GM12878 (cell line): ENCODE measurements around the gene NR2C2AP. TPM values are rescaled to one million over a fixed set of nuclear protein-coding genes. Genes with fewer than 3 reads are reported as not detected.

Source experiments
- ATAC-seq: fragments of 200-7000 bp; cut with Tn5 transposase; 3 replicates; pipeline ENCODE4 v1.9.1; 2020; ENCODE audit warnings: mild to moderate bottlenecking, moderate library complexity
- BruUV-seq: library from RNA; stranded (reverse); fragments of 400-500 nt; replicated peaks from 2 replicates; lab custom pipeline; 2021; lab: Mats Ljungman, UMichigan
- CTCF ChIA-PET: fragments of 300-600 bp; sonication (Branson Sonifier 250); formaldehyde crosslinking; extraction: SDS; loops from one replicate; lab custom pipeline; 2021; ENCODE audit warnings: inconsistent platforms; lab: Yijun Ruan, JAX
- POLR2A ChIA-PET: fragments of 350-600 bp; formaldehyde crosslinking; extraction: SDS; loops from one replicate; lab custom pipeline; 2021; ENCODE audit warnings: inconsistent platforms; lab: Charles Lee
- RAD21 ChIA-PET: fragments of 300-600 bp; sonication (Branson Sonifier 250); formaldehyde crosslinking; loops from one replicate; lab custom pipeline; 2023; ENCODE audit warnings: antibody characterized with exemption; ENCODE audit not compliant: unreplicated experiment; lab: Charles Lee
- SMC1A ChIA-PET: fragments of 300-600 bp; sonication (Branson Sonifier 250); formaldehyde crosslinking; loops from one replicate; lab custom pipeline; 2023; ENCODE audit not compliant: unreplicated experiment, uncharacterized antibody; lab: Charles Lee
- DNase-seq: peaks from one replicate; pipeline ENCODE4 v3.0.0-alpha.2; 2011; ENCODE audit warnings: low read depth, low spot score
- FAIRE-seq: peaks from 3 replicates; lab custom pipeline; 2011; peaks lifted over from hg19 to GRCh38; lab: Jason Lieb, UNC
- H2AFZ ChIP-seq: 2 replicates; pipeline ENCODE4 v1.6.0; 2011; ENCODE audit warnings: low read depth, low read length, control low read depth; ENCODE audit not compliant: control insufficient read depth
- H3K27ac ChIP-seq: 2 replicates; pipeline ENCODE4 v1.5.1; 2011; ENCODE audit warnings: control low read depth; ENCODE audit not compliant: control insufficient read depth, insufficient read depth
- H3K27me3 ChIP-seq, 2 experiments: replicated peaks in 1 of 2; 2 replicates each; pipeline versions ENCODE4 v1.6.0 to v1.6.1; 2011; ENCODE audit warnings: low read length in 1 of 2; ENCODE audit not compliant: control insufficient read depth in 2 of 2, insufficient read depth in 2 of 2
- H3K36me3 ChIP-seq, 2 experiments: 2 replicates each; pipeline ENCODE4 v1.5.1; 2011; ENCODE audit warnings: low read length in 1 of 2; ENCODE audit not compliant: control insufficient read depth in 2 of 2, insufficient read depth in 2 of 2
- H3K4me1 ChIP-seq: 2 replicates; pipeline ENCODE4 v1.6.1; 2011; ENCODE audit warnings: mild to moderate bottlenecking, low read length, moderate library complexity, mixed read lengths; ENCODE audit not compliant: control insufficient read depth, insufficient read depth
- H3K4me2 ChIP-seq: 2 replicates; pipeline ENCODE4 v1.6.0; 2011; ENCODE audit warnings: control low read depth; ENCODE audit not compliant: control insufficient read depth, insufficient read depth
- H3K4me3 ChIP-seq: fragments of 200-600 bp; sonication (generic); 2 replicates; pipeline ENCODE4 v1.5.1; 2016
- H3K79me2 ChIP-seq: 2 replicates; pipeline ENCODE4 v1.6.0; 2011; ENCODE audit warnings: low read length; ENCODE audit not compliant: control insufficient read depth, insufficient read depth
- H3K9ac ChIP-seq: 2 replicates; pipeline ENCODE4 v1.8.0; 2011; ENCODE audit warnings: low read length, control low read depth, mixed read lengths; ENCODE audit not compliant: control insufficient read depth, insufficient read depth
- H3K9me3 ChIP-seq: replicated peaks from 3 replicates; pipeline ENCODE4 v1.5.1; 2011; ENCODE audit warnings: mild to moderate bottlenecking, low read length; ENCODE audit not compliant: control insufficient read depth, insufficient read depth
- H4K20me1 ChIP-seq: 2 replicates; pipeline ENCODE4 v1.6.0; 2011; ENCODE audit not compliant: control insufficient read depth, insufficient read depth
- HDAC2 ChIP-seq: fragments of 200-600 bp; sonication (generic); IDR thresholded peaks from 2 replicates; pipeline ENCODE4 v1.6.1; 2017
- IKZF2 ChIP-seq, 2 experiments: fragments of 450-650 bp; IDR thresholded peaks; 2 replicates each; pipeline ENCODE4 v1.6.1; 2017; ENCODE audit warnings: mild to moderate bottlenecking in 2 of 2, moderate library complexity in 2 of 2
- NBN ChIP-seq: fragments of 450-650 bp; IDR thresholded peaks from 2 replicates; pipeline ENCODE4 v1.6.1; 2016
- NFXL1 ChIP-seq: fragments of 450-650 bp; IDR thresholded peaks from 2 replicates; pipeline ENCODE4 v1.6.1; 2017; ENCODE audit warnings: antibody characterized with exemption, mild to moderate bottlenecking, borderline replicate concordance
- RAD21 ChIP-seq: IDR thresholded peaks from 2 replicates; pipeline ENCODE4 v1.6.1; 2011; ENCODE audit warnings: mild to moderate bottlenecking, low read depth, low read length, moderate library complexity; ENCODE audit not compliant: insufficient read depth
- RUNX3 ChIP-seq: IDR thresholded peaks from 2 replicates; pipeline ENCODE4 v1.6.1; 2012; ENCODE audit warnings: low read length, inconsistent platforms
- SMAD1 ChIP-seq: fragments of 450-650 bp; IDR thresholded peaks from 2 replicates; pipeline ENCODE4 v1.6.1; 2018; ENCODE audit warnings: mild to moderate bottlenecking, low read depth; ENCODE audit not compliant: partially characterized antibody
- SRF ChIP-seq, 2 experiments: IDR thresholded peaks; 2 replicates each; pipeline ENCODE4 v1.6.1; 2011; ENCODE audit warnings: low read depth in 2 of 2, low read length in 2 of 2, mild to moderate bottlenecking in 1 of 2, moderate library complexity in 1 of 2
- WGBS: methylation state at CpG from one replicate; pipeline ENCODE4 v1.1.6; 2016; ENCODE audit warnings: low lambda C conversion rate; ENCODE audit not compliant: insufficient replicate concordance, insufficient coverage; ENCODE audit errors: missing lambda C conversion rate; 5-methylcytosine and 5-hydroxymethylcytosine counted together
- in situ Hi-C: fragments of 300-500 bp; cut with MboI; formaldehyde crosslinking; loops from 9 replicates; pipeline ENCODE4 v1.14.3; 2018; ENCODE audit warnings: mixed read lengths
- intact Hi-C: fragments of 100-400 bp; cut with micrococcal nuclease; formaldehyde crosslinking; loops from one replicate; pipeline ENCODE4 v1.14.2; 2022; ENCODE audit not compliant: unreplicated experiment
- polyA plus RNA-seq, 11 experiments: library from polyadenylated mRNA; depleted of rRNA in 4 of 11; unstranded in 6 of 11; stranded (reverse) in 5 of 11; fragments of >200 nt; fragmentation: Nextera tagmentation in 4 of 11; fragmentation: Illumina TruSeq in 1 of 11; extraction: Ambion mirVana in 4 of 11; extraction: Trizol in 1 of 11; gene quantifications; 1 replicate in 1 of 11; 2 replicates in 10 of 11; pipeline versions ENCODE4 v1.2.1 to v1.2.3, GENCODE V29; 2011 to 2016; ENCODE audit warnings: inconsistent platforms in 2 of 11, missing spikeins in 2 of 11, low read depth in 1 of 11
- total RNA-seq, 4 experiments: library from RNA; depleted of rRNA in 3 of 4; stranded (reverse); fragments of >200 nt in 3 of 4; fragmentation: Illumina TruSeq in 1 of 4; extraction: Trizol in 1 of 4; gene quantifications; 2 replicates each; pipeline versions ENCODE4 v1.2.1 to v1.2.3, GENCODE V29; 2013 to 2021

NR2C2AP gene
- total and polyA plus RNA-seq, 10 of the 15 experiments (the other 5 are each of a cell fraction or from before 2014, with no cell fraction given): 21.5 to 44.8 (median 28.1) TPM

DNA sequence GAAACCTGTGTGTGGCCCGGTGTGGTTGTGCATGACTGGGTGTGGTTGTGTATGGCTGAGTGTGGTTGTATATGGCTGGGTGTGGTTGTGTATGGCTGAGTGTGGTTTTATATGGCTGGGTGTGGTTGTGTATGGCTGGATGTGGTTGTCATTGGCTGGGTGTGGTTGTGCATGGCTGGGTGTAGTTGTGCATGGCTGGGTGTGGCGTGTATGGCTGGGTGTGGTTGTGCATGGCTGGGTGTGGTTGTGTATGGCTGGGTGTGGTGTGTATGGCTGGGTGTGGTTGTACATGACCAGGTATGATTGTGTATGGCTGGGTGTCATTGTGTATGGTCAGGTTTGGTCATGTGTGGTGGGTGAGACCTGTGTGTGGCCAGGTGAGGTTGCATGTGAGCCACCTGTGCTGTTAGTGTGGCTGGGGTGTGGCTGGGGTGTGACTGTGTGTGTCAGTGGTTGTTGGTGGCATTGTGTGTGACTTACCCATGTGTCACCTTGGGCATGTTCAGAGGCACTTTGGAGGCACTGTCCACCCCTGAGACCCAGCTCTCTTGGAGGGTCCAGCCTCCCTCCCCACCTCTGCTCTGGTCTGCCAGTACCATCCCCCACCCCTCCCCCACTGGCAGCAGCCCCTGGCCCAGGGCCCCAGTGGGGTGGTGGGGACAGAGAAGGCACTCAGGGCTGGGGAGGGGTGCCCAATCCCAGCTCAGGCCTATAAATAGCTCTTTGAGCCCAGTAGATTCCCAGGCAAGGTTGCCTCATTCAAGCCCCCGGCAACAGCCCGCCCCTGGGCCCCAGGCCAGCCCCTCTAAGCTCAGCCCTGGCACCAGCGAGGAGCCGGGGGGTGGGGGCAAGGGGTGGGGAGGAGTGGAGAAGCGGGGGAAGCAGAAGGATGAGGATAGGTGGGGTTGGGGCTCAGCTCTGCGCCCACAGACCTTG, 4.7 kb upstream of the NR2C2AP start:
- intact Hi-C loops: no loop called here
- CTCF ChIA-PET: no interaction called here
- no peak overlapping the region for H3K4me2 ChIP-seq

DNA sequence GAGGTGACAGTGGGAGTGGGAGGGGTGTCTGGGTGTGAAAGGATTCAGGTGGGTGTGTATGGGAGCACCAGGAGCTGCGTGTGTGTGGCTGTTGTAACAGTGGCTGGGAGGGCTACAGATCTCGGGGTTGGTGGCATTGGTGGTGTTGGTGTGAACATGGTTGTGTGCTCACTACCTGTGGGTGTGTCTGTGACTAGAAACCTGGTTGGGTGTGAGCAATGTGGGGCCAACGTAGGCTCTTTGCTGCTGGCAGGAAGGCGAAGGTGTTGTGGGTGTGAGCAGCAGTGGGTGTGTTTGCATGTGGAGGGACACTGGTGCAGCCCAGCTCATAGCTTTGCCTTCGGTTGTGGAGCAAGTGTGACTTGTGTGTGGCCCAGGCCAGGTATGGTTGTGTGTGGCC, 3.7 kb upstream of the NR2C2AP start:
- no peaks in the 10 kb centered on the region for H3K9me3 ChIP-seq
- ChIA-PET RAD21 (no interaction called here), POLR2A (no interaction called here), SMC1A (no interaction called here), CTCF (no interaction called here)
- H3K79me2 ChIP-seq: peaks cover 13% of the 10 kb centered on the region
- TF ChIP-seq RAD21: no peak
- no peak for TF ChIP-seq IKZF2 (IDR thresholded peaks at IDR 0.05)
- TF ChIP-seq SRF (IDR thresholded peaks at IDR 0.05; ENCODE audit: low read depth in 2 of 2, low read length in 2 of 2): no peak
- no peak for TF ChIP-seq NFXL1
- no peak for TF ChIP-seq HDAC2
- no peak for TF ChIP-seq SMAD1
- H3K9ac ChIP-seq: no peak overlapping the region
- FAIRE-seq (no peak), ATAC-seq (no peak), DNase-seq (no peak)
- peaks cover 0 to 2% of the 10 kb centered on the region in 2 experiments; a peak in 1 of 4 replicates for H3K27me3 ChIP-seq
- no peak overlapping the region for H2AFZ ChIP-seq
- H3K36me3 ChIP-seq: 0 out of 4 replicates have a peak, but pooled peaks cover 0 to 4% of the 10 kb centered on the region in 2 experiments
- no peaks in the 10 kb centered on the region for H4K20me1 ChIP-seq
- no peak overlapping the region for H3K4me3 ChIP-seq
- H3K4me2 ChIP-seq: no peak overlapping the region
- no peak overlapping the region for H3K27ac ChIP-seq
- in situ Hi-C loops: no loop called here
- no TSS peak for BruUV-seq
- H3K4me1 ChIP-seq: peaks cover 8% of the 10 kb centered on the region; the same call in 1 of the 2 replicates
- intact Hi-C loops: no loop called here
- 35% methylated on average over 5 of the region's 5 CpGs for WGBS

More for the DNA sequence above, 4.7 kb upstream of the NR2C2AP start:
- Histone ChIP-seq H3K9ac (no peak overlapping the region), H4K20me1 (no peaks in the 10 kb centered on the region), H3K4me1 (peaks cover 3% of the 10 kb centered on the region; the same call in 1 of the 2 replicates), H3K27me3 (peaks cover 0 to 2% of the 10 kb centered on the region in 2 experiments; a peak in 1 of 4 replicates), H3K27ac (no peak overlapping the region), H2AFZ (no peak overlapping the region), H3K79me2 (peaks cover 3% of the 10 kb centered on the region), H3K9me3 (no peaks in the 10 kb centered on the region), H3K36me3 (no peaks in the 10 kb centered on the region), H3K4me3 (no peak overlapping the region)
- in situ Hi-C loops: no loop called here
- DNase-seq: no peak
- no TSS peak for BruUV-seq
- ChIA-PET POLR2A (no interaction called here), SMC1A (no interaction called here), RAD21 (no interaction called here)
- TF ChIP-seq NBN (no peak), RUNX3 (0 out of 2 replicates have a peak, but pooled peaks have one; percentile 10)
- 7% methylated on average over 3 of the region's 8 CpGs for WGBS
- no peak for FAIRE-seq
- no peak for ATAC-seq
